Tibial nerve (tissue), 4 donors: Measurements from ENCODE around the gene NPHS1.

Source experiments
- CTCF ChIP-seq, 5 experiments: fragments of 200-600 bp in 3 of 5; fragments of 450-650 bp in 2 of 5; sonication (generic) in 3 of 5; IDR thresholded peaks; one replicate each; pipeline ENCODE4 v1.5.1; 2016 to 2019; ENCODE audit warnings: antibody characterized with exemption in 5 of 5, mild to moderate bottlenecking in 3 of 5, moderate library complexity in 2 of 5
- EP300 ChIP-seq, 2 donors: sonication (generic); formaldehyde crosslinking; IDR thresholded peaks; one replicate each; pipeline ENCODE4 v1.6.1; 2017; ENCODE audit warnings: antibody characterized with exemption in 2 of 2, mild to moderate bottlenecking in 1 of 2
- POLR2A ChIP-seq, 2 donors: fragments of 450-650 bp; IDR thresholded peaks; one replicate each; pipeline ENCODE4 v1.6.1; 2017; ENCODE audit warnings: antibody characterized with exemption in 2 of 2, mild to moderate bottlenecking in 2 of 2, moderate library complexity in 2 of 2

GRCh38 chr19:35832054-35832453 is 20.2 kb downstream of the NPHS1 start:
- TF ChIP-seq CTCF (IDR thresholded peaks at IDR 0.05) (no peak), POLR2A (IDR thresholded peaks at IDR 0.05) (no peak), EP300 (IDR thresholded peaks at IDR 0.05) (no peak)
